ENCODE results near the gene ATP6V1A. TPM values are rescaled to one million over a fixed set of nuclear protein-coding genes. Genes with fewer than 3 reads are reported as not detected.

The ATP6V1A gene
- total RNA-seq, 2 donors from 2014 or later, result 27.8 to 32.2 TPM

- H3K27me3 ChIP-seq (replicated peaks; ENCODE audit: insufficient read depth), result no peaks in the 10 kb centered on the region
- no peak for DNase-seq (ENCODE audit: low spot score)
- TF ChIP-seq CTCF (IDR thresholded peaks at IDR 0.05), result no peak
- H3K36me3 ChIP-seq, result peaks cover 40% of the 10 kb centered on the region
- no peak overlapping the region for H3K4me3 ChIP-seq
- no peak for ATAC-seq (ENCODE audit: insufficient number of reproducible peaks, low FRiP score, low read depth)
- H3K9me3 ChIP-seq, result no peaks in the 10 kb centered on the region
- H3K27ac ChIP-seq, result no peak overlapping the region
- no peaks in the 10 kb centered on the region for H3K4me1 ChIP-seq (ENCODE audit: control insufficient read depth in 1 of 2, low read depth in 2 of 2)
Observed at GRCh38 chr3:113805249-113805648, 58.4 kb downstream of the ATP6V1A start.

- Histone ChIP-seq H3K27me3 (replicated peaks; ENCODE audit: insufficient read depth) (no peaks in the 10 kb centered on the region), H3K27ac (no peak overlapping the region), H3K4me3 (no peak overlapping the region), H3K36me3 (peaks cover 8% of the 10 kb centered on the region), H3K4me1 (ENCODE audit: control insufficient read depth in 1 of 2, low read depth in 2 of 2) (no peaks in the 10 kb centered on the region), H3K9me3 (no peaks in the 10 kb centered on the region)
- no peak for ATAC-seq (ENCODE audit: insufficient number of reproducible peaks, low FRiP score, low read depth)
- no peak for DNase-seq (ENCODE audit: low spot score)
- TF ChIP-seq CTCF (IDR thresholded peaks at IDR 0.05), result no peak
Observed at GRCh38 chr3:113812854-113813253, 66.0 kb downstream of the ATP6V1A start.

GRCh38 chr3:113819866-113820265, 73.0 kb downstream of the ATP6V1A start:
- ATAC-seq (ENCODE audit: insufficient number of reproducible peaks, low FRiP score, low read depth) (no peak), DNase-seq (ENCODE audit: low spot score) (no peak)
- no peak overlapping the region for H3K27ac ChIP-seq
- no peak for TF ChIP-seq CTCF (IDR thresholded peaks at IDR 0.05)
- no peaks in the 10 kb centered on the region for H3K27me3 ChIP-seq (replicated peaks; ENCODE audit: insufficient read depth)
- no peaks in the 10 kb centered on the region for H3K9me3 ChIP-seq
- H3K4me1 ChIP-seq (ENCODE audit: control insufficient read depth in 1 of 2, low read depth in 2 of 2), result no peaks in the 10 kb centered on the region
- H3K36me3 ChIP-seq, result no peaks in the 10 kb centered on the region
- H3K4me3 ChIP-seq, result no peak overlapping the region

GRCh38 chr3:113825090-113825489, 78.3 kb downstream of the ATP6V1A start:
- TF ChIP-seq CTCF (IDR thresholded peaks at IDR 0.05), result no peak
- Histone ChIP-seq H3K4me1 (ENCODE audit: control insufficient read depth in 1 of 2, low read depth in 2 of 2) (no peaks in the 10 kb centered on the region), H3K27me3 (replicated peaks; ENCODE audit: insufficient read depth) (no peaks in the 10 kb centered on the region), H3K9me3 (no peaks in the 10 kb centered on the region), H3K4me3 (no peak overlapping the region), H3K27ac (no peak overlapping the region), H3K36me3 (no peaks in the 10 kb centered on the region)
- no peak for DNase-seq (ENCODE audit: low spot score)
- ATAC-seq (ENCODE audit: insufficient number of reproducible peaks, low FRiP score, low read depth), result no peak

GRCh38 chr3:113828600-113828999, 81.8 kb downstream of the ATP6V1A start:
- ATAC-seq (ENCODE audit: insufficient number of reproducible peaks, low FRiP score, low read depth) (no peak), DNase-seq (ENCODE audit: low spot score) (no peak)
- TF ChIP-seq CTCF (IDR thresholded peaks at IDR 0.05), result no peak
- no peak overlapping the region for H3K27ac ChIP-seq
- H3K27me3 ChIP-seq (replicated peaks; ENCODE audit: insufficient read depth), result no peaks in the 10 kb centered on the region
- H3K4me3 ChIP-seq, result no peak overlapping the region
- no peaks in the 10 kb centered on the region for H3K9me3 ChIP-seq
- H3K36me3 ChIP-seq, result no peaks in the 10 kb centered on the region
- H3K4me1 ChIP-seq (ENCODE audit: control insufficient read depth in 1 of 2, low read depth in 2 of 2), result no peaks in the 10 kb centered on the region

All from thoracic aorta (tissue), 2 donors.